ENCODE data around the gene GBP6.
"Not testable (repeated sequence)": the region's sequence is repeated elsewhere in the genome, so short reads cannot be mapped to it uniquely, and the experiment has no call there.

Gene GBP6

GRCh38 chr1:89373810-89374209 lies 10.0 kb downstream of the GBP6 start:
- not testable (repeated sequence) for DNase-seq (ENCODE audit: low read depth in 2 of 2)

DNA sequence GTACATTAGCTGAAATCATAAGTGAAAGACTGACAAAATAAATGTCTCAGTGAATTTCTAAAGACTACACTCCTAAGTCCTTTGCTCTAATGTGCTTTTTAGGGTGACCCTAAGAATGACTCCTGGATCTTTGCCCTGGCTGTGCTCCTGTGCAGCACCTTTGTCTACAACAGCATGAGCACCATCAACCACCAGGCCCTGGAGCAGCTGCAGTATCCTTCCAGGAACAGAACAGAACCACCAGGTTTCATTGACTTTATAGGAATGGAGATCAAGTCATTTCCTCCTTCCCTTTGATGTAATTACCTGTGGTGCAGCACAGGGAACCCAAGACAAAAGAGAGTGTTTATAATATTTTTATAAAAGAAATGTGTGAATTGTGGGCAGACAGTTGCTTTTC lies 14.1 kb downstream of the GBP6 start:
- DNase-seq (ENCODE audit: low read depth in 2 of 2), result no peak

DNA sequence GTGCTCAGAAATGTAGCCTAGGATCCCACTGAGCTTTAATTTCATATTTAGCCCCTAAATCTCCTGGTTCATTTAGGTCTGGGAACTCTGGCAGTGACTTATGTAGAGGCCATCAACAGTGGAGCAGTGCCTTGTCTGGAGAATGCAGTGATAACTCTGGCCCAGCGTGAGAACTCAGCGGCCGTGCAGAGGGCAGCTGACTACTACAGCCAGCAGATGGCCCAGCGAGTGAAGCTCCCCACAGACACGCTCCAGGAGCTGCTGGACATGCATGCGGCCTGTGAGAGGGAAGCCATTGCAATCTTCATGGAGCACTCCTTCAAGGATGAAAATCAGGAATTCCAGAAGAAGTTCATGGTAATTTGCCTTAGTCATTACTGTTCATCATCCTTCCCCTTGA lies 17.8 kb downstream of the GBP6 start:
- DNase-seq (ENCODE audit: low read depth in 2 of 2), result no peak

DNA sequence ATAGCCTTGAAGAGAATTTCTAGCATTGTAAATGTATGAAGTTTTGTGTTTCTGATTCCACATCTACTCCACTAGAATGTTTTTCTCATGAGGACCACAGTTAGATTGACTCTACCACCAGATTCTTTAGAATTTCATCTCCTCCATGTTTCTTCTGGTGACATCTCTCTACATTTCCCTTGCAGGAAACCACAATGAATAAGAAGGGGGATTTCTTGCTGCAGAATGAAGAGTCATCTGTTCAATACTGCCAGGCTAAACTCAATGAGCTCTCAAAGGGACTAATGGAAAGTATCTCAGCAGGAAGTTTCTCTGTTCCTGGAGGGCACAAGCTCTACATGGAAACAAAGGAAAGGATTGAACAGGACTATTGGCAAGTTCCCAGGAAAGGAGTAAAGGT lies 18.6 kb downstream of the GBP6 start:
- DNase-seq (ENCODE audit: low read depth in 2 of 2), result no peak

- DNase-seq (ENCODE audit: low read depth in 2 of 2), result no peak
Measured at GRCh38 chr1:89383185-89383584, 19.3 kb downstream of the GBP6 start.

DNA sequence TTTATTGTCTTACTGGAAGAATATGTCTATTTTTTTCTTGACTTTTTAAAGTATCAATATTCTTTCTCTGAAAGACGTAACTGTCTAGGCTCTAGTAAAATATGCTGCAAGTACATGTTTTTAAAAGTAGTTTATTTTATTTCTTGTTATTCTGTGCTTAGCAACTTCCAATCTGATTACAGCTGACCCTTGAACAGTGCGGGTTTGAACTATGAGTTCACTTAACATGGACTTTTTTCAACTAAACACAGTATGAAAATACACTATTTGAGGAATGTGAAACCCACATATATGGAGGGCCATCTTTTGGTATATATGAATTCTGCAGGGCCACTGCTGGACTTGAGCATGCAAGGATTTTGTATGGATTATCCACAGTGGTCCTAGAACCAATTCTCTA lies 26.8 kb downstream of the GBP6 start:
- DNase-seq (ENCODE audit: low read depth in 2 of 2), result no peak

DNA sequence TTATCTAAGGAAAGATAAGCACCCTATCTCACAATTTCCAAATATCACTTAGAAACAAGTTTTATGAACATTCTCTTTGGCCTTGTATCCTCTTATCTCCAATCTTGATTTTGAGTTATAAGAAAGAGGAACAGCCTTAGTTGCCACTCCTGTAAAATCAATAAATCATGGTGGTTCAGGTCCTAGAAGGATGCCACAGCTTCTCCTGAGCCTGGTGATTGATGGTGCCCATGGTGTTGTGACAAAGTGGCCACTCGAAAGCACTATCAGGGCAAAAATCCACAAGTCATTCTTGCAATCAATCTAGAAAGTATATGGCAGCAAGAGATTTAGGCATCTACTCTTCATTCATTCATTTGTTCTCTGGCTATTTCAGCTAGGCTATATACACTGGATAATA lies 27.8 kb downstream of the GBP6 start:
- DNase-seq (ENCODE audit: low read depth in 2 of 2), result no peak

DNA sequence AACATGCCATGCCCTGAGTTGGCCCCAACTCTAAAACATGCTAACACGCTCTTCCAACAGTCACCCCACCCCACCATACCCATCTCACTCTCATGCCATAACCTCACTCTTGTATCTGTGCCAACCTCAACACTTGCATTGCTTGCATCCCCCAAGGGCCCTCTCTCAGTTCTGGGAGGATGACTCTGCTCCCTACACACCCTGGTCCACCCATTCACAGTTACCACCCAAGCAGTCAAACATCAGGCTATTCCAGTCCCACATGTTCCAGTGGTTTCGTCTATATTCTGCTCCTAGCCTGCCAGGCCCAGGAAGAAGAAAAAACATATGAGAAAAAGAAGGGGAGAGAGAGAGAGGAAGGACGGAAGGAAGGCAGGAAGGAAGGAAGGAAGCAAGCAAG lies 31.0 kb downstream of the GBP6 start:
- DNase-seq (ENCODE audit: low read depth in 2 of 2), result no peak

- no peak for DNase-seq (ENCODE audit: low read depth in 2 of 2)
Measured at GRCh38 chr1:89396902-89397301, 33.0 kb downstream of the GBP6 start.

DNA sequence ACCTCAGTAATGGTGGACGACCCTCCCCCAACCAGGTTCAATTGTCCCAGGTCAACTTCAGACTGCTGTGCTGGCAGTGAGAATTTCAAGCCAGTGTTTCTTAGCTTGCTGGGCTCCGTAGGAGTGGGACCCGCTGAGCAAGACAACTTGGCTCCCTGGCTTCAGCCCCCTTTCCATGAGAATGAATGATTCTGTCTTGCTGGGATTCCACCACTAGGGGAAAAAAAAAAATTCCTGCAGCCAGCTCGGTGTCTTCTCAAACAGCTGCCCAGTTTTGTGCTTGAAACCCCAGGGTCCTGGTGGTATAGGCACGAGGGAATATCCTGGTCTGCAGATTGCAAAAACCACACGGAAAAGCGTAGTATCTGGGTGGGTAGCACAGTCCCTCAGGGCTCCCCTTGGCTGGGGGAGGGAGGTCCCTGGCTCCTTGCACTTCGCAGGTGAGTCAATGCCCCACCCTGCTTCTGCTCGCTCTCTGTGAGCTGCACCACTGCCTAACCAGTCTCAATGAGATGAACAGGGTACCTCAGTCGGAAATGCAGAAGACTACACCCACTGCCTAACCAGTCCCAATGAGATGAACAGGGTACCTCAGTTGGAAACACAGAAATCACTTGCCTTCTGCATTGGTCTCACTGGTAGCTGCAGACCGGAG lies 41.5 kb downstream of the GBP6 start:
- no peak for DNase-seq (ENCODE audit: low read depth in 2 of 2)

GRCh38 chr1:89407360-89407759 lies 43.5 kb downstream of the GBP6 start:
- no peak for DNase-seq (ENCODE audit: low read depth in 2 of 2)

DNA sequence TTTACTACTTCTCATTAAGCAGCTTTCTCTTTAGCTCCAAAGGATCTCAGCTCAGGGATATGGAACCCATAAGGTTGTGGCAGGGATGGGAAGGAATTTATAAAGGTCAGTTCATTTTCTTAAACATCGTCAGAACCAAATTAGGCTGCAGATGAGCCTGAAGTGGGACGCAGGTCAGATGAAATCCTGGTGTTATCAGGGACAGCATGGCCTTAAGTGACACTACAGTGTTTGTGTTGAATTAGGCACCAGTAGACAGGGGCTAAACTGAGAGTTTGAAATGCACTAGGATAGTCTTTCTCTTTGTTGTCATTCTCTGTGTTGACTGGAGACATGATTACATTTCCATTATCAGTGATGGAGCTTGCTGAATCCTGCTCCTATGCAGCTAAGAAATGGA lies 43.9 kb downstream of the GBP6 start:
- DNase-seq (ENCODE audit: low read depth in 2 of 2), result not testable (repeated sequence)

- DNase-seq (ENCODE audit: low read depth in 2 of 2), result no peak
Measured at GRCh38 chr1:89425056-89425455, 61.2 kb downstream of the GBP6 start.

DNA sequence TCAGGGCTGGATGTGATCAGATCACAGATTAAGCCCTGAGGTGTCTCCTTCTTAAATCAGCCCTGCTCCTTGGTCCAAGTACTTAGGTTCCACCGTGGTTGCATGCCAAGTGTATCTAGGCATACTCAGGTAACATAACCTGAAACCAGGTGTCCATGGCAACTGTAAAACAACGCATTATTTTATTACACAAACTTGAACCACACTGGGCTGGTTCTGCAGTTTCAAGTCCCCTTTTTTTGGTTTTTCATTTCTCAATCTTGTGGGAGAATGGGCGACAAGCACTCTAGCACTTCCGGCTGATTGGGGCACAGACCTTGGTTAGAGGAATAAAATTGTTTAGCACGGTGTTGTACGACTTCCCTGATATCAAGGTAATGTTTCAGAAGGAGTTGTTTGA lies 65.2 kb downstream of the GBP6 start:
- DNase-seq (ENCODE audit: low read depth in 2 of 2), result no peak

DNA sequence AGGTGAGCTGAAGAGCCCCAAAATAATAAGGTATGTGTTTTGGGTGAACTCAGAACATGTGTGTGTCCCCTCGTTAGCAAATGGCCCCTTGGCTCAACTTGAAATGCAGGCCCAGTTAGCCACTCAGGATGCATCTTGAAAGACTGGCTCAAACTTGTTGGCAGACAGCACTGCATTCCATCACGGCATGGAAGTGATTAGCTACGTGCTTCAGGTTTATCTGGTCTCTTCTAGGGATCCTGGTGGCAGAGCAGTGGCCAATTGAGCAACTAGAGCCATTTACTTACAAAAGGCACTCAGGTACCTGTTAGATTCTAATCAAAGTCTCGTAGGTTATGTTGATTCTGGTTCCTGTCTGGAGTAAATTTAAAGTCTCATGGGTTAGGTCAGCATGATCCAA lies 65.8 kb downstream of the GBP6 start:
- DNase-seq (ENCODE audit: low read depth in 2 of 2), result not testable (repeated sequence)

GRCh38 chr1:89433421-89433820 lies 69.6 kb downstream of the GBP6 start:
- no peak for DNase-seq (ENCODE audit: low read depth in 2 of 2)

GRCh38 chr1:89434058-89434780 lies 70.4 kb downstream of the GBP6 start:
- DNase-seq (ENCODE audit: low read depth in 2 of 2), result not testable (repeated sequence)

Measured in fibroblast of skin of left biceps (primary cell).